Measurements from ENCODE around the gene TMC3. TPM values are rescaled to one million over a fixed set of nuclear protein-coding genes. Genes with fewer than 3 reads are reported as not detected.

Gene TMC3
- total and polyA plus RNA-seq, 10 of the 15 experiments (the other 5 are each of a cell fraction or from before 2014, with no cell fraction given) = 0.03 to 0.04 (median 0.04) TPM; not detected in 7

- TF ChIP-seq REST (IDR thresholded peaks at IDR 0.05; ENCODE audit: low read depth, low read length) (0 out of 2 replicates have a peak, but pooled peaks have one; percentile 29), FOS (IDR thresholded peaks at IDR 0.05; ENCODE audit: borderline replicate concordance, extremely low read depth, insufficient read length) (no peak), NR2C1 (IDR thresholded peaks at IDR 0.05) (no peak), SRF (IDR thresholded peaks at IDR 0.05; ENCODE audit: low read depth in 2 of 2, low read length in 2 of 2) (0 out of 4 replicates have a peak, but pooled peaks of 1 of the 2 experiments have one; percentile 1), BCL3 (IDR thresholded peaks at IDR 0.05; ENCODE audit: borderline replicate concordance, insufficient read depth, low read depth, low read length, poor library complexity, severe bottlenecking) (peak; percentile 88), EED (IDR thresholded peaks at IDR 0.05; ENCODE audit: low read depth) (peak; percentile 96), SIN3A (IDR thresholded peaks at IDR 0.05; ENCODE audit: low read depth, low read length) (0 out of 2 replicates have a peak, but pooled peaks have one; percentile 27), ATF3 (IDR thresholded peaks at IDR 0.05; ENCODE audit: borderline replicate concordance, extremely low read depth, low read depth, low read length) (no peak), RFX5 (IDR thresholded peaks at IDR 0.05; ENCODE audit: low read depth, low read length) (peak; percentile 97), MAX (IDR thresholded peaks at IDR 0.05; ENCODE audit: low read depth, low read length) (peak; percentile 64; the same call in 1 of the 2 replicates), PBX3 (IDR thresholded peaks at IDR 0.05; ENCODE audit: insufficient replicate concordance, low read depth, low read length) (peak; percentile 86), BACH1 (IDR thresholded peaks at IDR 0.05; ENCODE audit: borderline replicate concordance) (peak; percentile 95), SMAD1 (IDR thresholded peaks at IDR 0.05; ENCODE audit: low read depth, partially characterized antibody) (peak; percentile 92), CREM (IDR thresholded peaks at IDR 0.05; ENCODE audit: low read depth) (peak; percentile 86), CBX5 (IDR thresholded peaks at IDR 0.05; ENCODE audit: low read depth) (no peak), ZNF217 (IDR thresholded peaks at IDR 0.05) (no peak), LARP7 (IDR thresholded peaks at IDR 0.05) (peak; percentile 76; the same call in 1 of the 2 replicates), EP300 (IDR thresholded peaks at IDR 0.05; ENCODE audit: borderline replicate concordance in 1 of 2, control insufficient read depth in 1 of 2, low read depth in 2 of 2, low read length in 2 of 2) (peak; percentile 91), NR2C2 (IDR thresholded peaks at IDR 0.05; ENCODE audit: borderline replicate concordance, control insufficient read depth, insufficient read length, low read depth) (no peak), POLR2AphosphoS2 (IDR thresholded peaks at IDR 0.05; ENCODE audit: low read depth, low read length) (no peak), MXI1 (IDR thresholded peaks at IDR 0.05; ENCODE audit: low read depth, low read length) (peak; percentile 71), MTA3 (IDR thresholded peaks at IDR 0.05; ENCODE audit: borderline replicate concordance, low read length) (no peak)
Observed at GRCh38 chr15:81293728-81294515, 80.1 kb downstream of the TMC3 start (continued).
